Rectal smooth muscle tissue (tissue), 1 donor: ENCODE results near the gene MAP1LC3C.
A peak's percentile ranks its signal among the peaks of the same experiment; 100 is the strongest.

Experiments
- H3K27ac ChIP-seq: one replicate; pipeline ENCODE4 v1.7.0; 2013; ENCODE audit warnings: low read depth, low read length, inconsistent platforms
- H3K27me3 ChIP-seq: one replicate; pipeline ENCODE4 v1.7.0; 2013; ENCODE audit warnings: low read length; ENCODE audit not compliant: control insufficient read depth, insufficient read depth
- H3K36me3 ChIP-seq: one replicate; pipeline ENCODE4 v1.7.0; 2013; ENCODE audit warnings: low read length; ENCODE audit not compliant: control insufficient read depth, insufficient read depth
- H3K4me1 ChIP-seq: one replicate; pipeline ENCODE4 v1.7.0; 2013; ENCODE audit warnings: low read length; ENCODE audit not compliant: control insufficient read depth, insufficient read depth
- H3K4me3 ChIP-seq: one replicate; pipeline ENCODE4 v1.7.0; 2013; ENCODE audit warnings: low read length
- H3K9ac ChIP-seq: one replicate; pipeline ENCODE4 v1.7.0; 2013; ENCODE audit warnings: low read length

Gene MAP1LC3C

DNA sequence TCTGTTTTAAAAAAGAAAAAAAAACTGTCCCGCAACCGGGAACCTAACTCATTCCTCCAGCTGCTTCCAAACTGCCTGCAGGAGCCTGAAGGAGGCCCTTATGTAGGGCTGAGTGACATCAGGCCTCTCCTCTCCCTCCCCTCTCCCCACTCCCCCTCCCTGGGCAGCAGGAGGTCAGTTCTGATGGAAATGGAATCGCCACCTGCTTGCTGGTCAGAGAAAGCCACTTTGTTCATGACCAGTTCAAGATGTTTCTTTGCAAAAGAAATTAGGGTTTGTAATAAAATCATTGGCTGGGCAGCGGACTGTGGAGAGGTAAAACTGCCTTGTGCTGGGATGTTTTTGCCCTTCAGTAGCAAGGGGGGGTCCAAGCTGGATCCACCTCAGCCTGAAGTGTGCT is at the start of gene MAP1LC3C:
Gene MAP1LC3C (minus strand): TSS at position 73 of the 400 bp plus-strand sequence. CDS start 90 bp downstream, outside the sequence.
- Histone ChIP-seq H3K27me3 (no peaks in the 10 kb centered on the region), H3K36me3 (no peaks in the 10 kb centered on the region), H3K9ac (no peak within 1 kb of the TSS), H3K27ac (peak within 1 kb of the TSS; percentile 24), H3K4me3 (peak within 1 kb of the TSS; percentile 52), H3K4me1 (no peaks in the 10 kb centered on the region)

DNA sequence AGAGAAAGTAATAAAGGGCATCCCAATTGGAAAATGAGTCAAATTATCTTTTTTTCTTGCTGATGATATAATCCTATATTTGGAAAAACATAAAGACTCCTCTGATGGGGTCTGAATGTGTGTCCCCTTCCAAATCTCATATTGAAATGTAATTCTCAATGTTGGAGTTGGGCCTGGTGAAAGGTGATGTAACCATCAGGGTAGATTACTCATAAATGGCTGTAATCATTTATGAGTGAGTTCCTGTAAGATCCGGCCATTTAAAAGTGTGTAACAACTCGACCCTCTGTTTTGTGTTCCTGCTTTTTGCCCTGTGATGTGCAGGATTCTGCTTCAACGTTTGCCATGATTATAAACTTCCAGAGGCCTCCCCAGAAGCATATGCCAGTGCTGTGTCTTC is 44.3 kb upstream of the MAP1LC3C start:
- no peak overlapping the region for H3K27ac ChIP-seq
- H3K4me3 ChIP-seq = no peak overlapping the region
- no peaks in the 10 kb centered on the region for H3K4me1 ChIP-seq
- no peaks in the 10 kb centered on the region for H3K36me3 ChIP-seq
- H3K9ac ChIP-seq = no peak overlapping the region
- no peaks in the 10 kb centered on the region for H3K27me3 ChIP-seq

DNA sequence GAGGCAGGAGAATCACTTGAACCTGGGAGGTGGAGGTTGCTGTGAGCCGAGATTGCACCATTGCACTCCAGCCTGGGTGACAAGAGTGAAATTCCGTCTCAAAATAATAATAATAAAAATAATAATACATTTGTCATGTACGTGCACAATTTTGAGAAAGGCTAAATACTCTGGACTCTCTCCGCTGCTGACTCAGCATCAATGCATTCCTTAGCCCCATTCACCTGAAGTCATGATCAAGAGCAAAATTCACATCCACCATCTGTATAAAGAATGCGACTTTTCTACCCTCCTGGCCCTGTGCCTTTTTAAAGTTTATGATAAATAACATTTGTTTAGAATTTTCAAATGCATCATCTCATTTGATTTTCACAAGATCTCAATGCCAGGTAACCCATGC is 35.5 kb upstream of the MAP1LC3C start:
- H3K27me3 ChIP-seq = no peaks in the 10 kb centered on the region
- H3K4me1 ChIP-seq = no peaks in the 10 kb centered on the region
- no peak overlapping the region for H3K9ac ChIP-seq
- H3K36me3 ChIP-seq = no peaks in the 10 kb centered on the region
- no peak overlapping the region for H3K4me3 ChIP-seq
- no peak overlapping the region for H3K27ac ChIP-seq

DNA sequence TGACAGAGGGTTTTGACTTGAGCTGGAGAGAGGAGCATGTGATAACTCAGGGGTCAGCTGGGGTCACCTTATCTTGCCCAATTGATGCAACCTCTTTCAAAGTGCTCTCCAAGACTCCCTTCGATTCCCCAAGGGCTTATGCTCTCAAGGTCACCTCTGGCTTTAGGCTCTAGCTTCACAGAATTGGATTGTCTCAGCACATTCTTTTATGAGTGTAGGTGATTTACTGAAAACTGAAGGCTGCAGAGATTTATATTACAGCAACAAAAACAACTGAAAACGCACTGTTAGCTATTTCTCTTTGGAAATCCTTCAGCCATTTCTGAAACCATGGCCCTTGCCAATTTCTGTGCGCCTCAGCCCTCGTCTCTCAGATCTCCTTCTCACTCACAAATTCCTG is 34.5 kb upstream of the MAP1LC3C start:
- Histone ChIP-seq H3K4me1 (no peaks in the 10 kb centered on the region), H3K9ac (no peak overlapping the region), H3K27ac (no peak overlapping the region), H3K27me3 (no peaks in the 10 kb centered on the region), H3K36me3 (no peaks in the 10 kb centered on the region), H3K4me3 (no peak overlapping the region)

DNA sequence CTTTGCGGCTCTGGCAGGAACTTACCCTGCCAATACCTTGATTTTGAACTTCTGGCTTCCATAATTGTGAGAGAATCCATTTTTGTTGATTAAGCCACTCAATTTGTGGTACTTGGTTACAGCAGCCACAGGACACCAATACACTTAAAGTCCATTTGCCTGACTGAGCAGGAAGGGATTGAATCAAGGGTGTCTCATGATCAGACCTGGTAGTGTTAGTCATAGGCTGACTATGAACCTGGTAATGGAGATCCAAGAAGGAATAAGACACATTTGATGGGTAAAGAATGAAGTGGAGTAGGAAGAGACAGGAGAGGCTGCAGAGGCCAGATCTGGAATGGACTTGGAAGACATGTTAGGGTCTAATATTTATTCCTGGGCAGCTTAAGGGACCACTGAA is 31.2 kb upstream of the MAP1LC3C start:
- Histone ChIP-seq H3K9ac (no peak overlapping the region), H3K36me3 (no peaks in the 10 kb centered on the region), H3K4me1 (no peaks in the 10 kb centered on the region), H3K27ac (no peak overlapping the region), H3K27me3 (no peaks in the 10 kb centered on the region), H3K4me3 (no peak overlapping the region)

DNA sequence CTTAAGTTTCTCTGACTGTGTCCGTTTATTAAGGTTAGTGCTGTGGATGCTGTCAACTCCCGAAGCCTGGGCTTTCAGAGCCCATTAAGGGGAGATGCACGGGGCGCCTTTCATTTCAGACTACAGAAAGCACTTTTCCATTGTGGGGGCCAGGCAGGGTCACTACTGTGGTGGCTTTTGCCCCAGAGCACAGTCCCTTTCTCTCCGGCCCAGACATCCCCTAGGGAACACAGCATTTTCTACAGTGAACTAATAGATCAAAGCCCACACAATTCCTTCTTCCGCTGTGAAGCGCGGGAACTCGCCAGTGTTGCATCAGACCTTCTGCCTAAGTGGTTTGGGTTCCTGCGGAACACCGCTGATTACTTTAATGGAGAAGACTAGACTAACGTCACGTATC is 26.8 kb upstream of the MAP1LC3C start:
- no peak overlapping the region for H3K4me3 ChIP-seq
- no peak overlapping the region for H3K9ac ChIP-seq
- H3K4me1 ChIP-seq = no peaks in the 10 kb centered on the region
- H3K27me3 ChIP-seq = no peaks in the 10 kb centered on the region
- no peak overlapping the region for H3K27ac ChIP-seq
- H3K36me3 ChIP-seq = no peaks in the 10 kb centered on the region

DNA sequence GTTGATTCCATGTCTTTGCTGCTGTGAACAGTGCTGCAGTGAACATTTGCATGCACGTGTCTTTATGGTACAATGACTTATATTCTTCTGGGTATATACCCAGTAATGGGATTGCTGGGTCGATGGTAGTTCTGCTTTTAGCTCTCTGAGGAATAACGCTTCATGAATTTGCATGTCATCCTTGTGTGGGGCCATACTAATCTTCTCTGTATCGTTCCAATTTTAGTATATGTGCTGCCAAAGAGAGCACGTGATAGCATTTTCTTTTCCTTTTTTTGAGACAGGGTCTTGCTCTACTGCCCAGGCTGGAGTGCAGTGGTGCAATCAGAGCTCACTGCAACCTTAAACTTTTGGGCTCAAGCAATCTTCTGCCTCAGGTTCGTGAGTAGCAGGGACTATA is 24.9 kb upstream of the MAP1LC3C start:
- no peaks in the 10 kb centered on the region for H3K36me3 ChIP-seq
- H3K4me3 ChIP-seq = no peak overlapping the region
- H3K27ac ChIP-seq = no peak overlapping the region
- no peak overlapping the region for H3K9ac ChIP-seq
- no peaks in the 10 kb centered on the region for H3K4me1 ChIP-seq
- H3K27me3 ChIP-seq = no peaks in the 10 kb centered on the region

DNA sequence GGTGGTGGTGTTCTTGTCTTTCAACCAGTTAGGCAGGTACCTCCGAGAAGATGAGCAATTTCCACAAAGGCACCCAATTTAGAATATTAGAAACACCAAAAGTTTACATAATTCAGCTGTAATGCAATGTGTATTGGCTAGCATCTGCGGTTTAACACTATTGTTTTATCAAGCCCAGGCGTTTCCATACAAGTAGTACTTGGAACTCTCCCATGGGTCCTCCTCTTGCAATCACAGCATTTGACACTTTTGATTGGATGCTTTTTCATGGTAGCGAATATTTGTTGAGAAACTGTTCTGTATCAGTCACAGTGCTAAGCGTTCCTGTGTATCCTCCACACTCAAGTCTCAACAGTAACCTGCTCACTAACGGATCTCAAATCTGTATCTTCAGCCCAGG is 20.1 kb upstream of the MAP1LC3C start:
- no peaks in the 10 kb centered on the region for H3K27me3 ChIP-seq
- no peak overlapping the region for H3K4me3 ChIP-seq
- H3K27ac ChIP-seq = no peak overlapping the region
- no peaks in the 10 kb centered on the region for H3K4me1 ChIP-seq
- no peak overlapping the region for H3K9ac ChIP-seq
- no peaks in the 10 kb centered on the region for H3K36me3 ChIP-seq

DNA sequence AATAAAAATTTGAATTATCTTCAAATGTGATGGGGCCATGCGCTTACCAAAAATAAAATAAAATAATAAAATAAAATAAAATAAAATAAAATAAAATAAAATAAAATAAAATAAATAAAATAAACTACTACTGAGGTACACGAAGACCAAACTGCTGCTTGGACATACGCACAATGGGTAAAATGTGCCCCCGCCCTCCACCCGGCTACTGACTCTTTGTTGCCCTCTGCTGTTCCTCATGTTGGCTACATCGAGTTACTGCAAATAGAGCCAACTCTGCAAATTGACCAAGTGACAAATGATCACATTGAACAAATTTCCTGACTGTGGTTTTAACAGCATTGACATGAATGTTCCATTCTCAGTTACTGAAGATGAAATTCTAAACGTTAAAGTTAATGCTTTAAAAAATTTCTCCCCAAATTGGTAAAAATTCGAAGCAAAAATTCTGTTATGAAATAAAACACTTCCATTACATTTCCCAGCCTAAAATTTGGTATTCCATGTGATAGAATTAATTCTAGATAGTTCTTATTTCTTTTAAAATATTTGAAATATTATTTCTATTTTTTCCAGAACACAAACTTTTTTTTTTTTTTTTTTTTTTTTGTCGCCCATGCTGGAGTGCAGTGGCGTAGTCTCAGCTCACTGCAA is 18.8 kb upstream of the MAP1LC3C start:
- Histone ChIP-seq H3K4me1 (no peaks in the 10 kb centered on the region), H3K27me3 (no peaks in the 10 kb centered on the region), H3K27ac (no peak overlapping the region), H3K36me3 (no peaks in the 10 kb centered on the region), H3K9ac (no peak overlapping the region), H3K4me3 (no peak overlapping the region)

DNA sequence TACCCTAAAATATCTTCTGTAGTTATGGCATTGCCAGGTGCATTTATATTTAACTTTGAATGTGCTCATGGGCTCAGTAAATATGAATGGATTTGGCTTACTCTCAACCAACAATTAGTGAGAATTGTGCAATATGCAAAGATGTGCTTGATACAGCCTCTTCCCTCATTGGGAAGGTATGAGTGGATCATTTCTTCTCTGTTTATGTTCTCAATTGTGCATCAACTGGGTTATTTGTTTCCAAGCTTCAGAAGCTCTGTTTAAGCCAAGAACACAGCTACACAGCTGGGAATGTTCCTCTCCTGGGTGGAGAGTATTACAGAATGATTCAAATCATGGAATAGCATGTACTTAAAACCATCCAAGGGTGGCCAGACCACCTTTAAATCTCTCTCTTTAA is 17.6 kb upstream of the MAP1LC3C start:
- Histone ChIP-seq H3K36me3 (no peaks in the 10 kb centered on the region), H3K4me3 (no peak overlapping the region), H3K9ac (no peak overlapping the region), H3K27ac (no peak overlapping the region), H3K27me3 (no peaks in the 10 kb centered on the region), H3K4me1 (no peaks in the 10 kb centered on the region)

DNA sequence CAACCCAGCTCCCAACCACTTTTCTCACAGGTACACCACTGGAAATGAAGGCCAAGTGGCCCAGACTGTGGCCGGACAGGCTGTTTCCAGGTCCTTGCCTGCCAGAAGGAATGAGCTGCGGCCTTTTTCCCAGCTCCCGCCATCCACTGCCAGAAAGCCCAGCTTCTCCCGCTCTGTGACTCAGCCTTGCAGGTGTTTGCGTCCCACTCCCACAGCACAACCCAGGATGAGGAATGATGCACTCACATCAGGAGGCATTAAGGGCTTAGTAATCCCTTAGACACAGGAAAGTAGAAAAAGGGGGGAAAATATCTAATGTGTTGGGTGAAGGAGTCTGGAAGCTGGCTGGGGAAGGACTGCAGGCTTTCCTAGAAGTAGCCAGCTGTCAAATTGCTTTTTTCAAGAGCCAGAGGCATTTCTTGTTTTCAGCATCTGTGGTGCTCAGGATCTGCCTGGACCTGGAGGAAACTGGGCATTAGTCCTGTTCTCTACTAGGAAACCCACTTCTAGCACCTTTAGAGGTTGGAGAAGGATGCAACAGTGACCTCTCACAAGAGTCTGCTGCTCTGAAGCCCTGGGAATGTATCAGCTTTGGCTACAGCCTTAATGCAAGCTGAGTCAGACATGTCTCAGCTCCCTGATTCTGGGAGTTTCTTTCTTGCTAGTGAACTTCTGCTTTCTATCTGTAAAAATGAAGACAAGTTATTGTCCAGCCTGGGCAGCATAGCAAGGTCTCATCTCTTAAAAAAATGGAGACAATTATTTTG is 13.2 kb upstream of the MAP1LC3C start:
- no peak overlapping the region for H3K27ac ChIP-seq
- H3K4me3 ChIP-seq = no peak overlapping the region
- H3K9ac ChIP-seq = no peak overlapping the region
- H3K36me3 ChIP-seq = no peaks in the 10 kb centered on the region
- H3K27me3 ChIP-seq = no peaks in the 10 kb centered on the region
- no peaks in the 10 kb centered on the region for H3K4me1 ChIP-seq

DNA sequence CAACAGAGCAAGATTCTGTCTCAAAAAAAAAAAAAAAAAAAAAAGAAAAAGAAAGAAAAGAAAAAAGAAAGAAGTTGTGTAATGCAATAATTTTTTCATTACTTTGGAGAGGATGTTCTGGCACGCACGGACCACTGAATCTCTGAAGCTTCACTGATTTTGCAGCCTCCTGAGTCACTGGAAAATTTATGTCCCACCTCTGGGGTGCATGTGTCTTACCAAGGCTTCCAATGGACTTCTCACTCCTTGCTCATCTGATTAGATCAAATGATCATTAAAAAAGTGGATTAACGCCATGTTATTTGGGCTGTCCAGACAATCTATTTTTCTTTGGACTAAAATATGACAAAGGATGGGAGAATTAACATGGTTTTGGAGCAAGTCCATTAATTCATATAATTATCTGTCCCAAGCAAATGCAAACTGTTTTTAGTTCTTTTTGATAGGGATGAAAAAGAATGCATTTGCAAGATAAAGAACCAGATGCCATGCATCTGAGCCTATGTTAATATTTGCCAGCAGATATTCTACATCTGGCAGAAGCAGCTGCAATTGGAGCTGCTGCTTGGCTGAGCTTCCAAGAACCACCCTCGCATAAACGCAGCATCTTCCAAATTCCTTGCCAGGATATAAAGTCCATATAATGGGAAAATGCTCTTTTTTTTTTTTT is 10.1 kb upstream of the MAP1LC3C start:
- no peak overlapping the region for H3K27ac ChIP-seq
- H3K27me3 ChIP-seq = no peaks in the 10 kb centered on the region
- H3K4me1 ChIP-seq = no peaks in the 10 kb centered on the region
- H3K36me3 ChIP-seq = no peaks in the 10 kb centered on the region
- no peak overlapping the region for H3K4me3 ChIP-seq
- H3K9ac ChIP-seq = no peak overlapping the region
